Natural killer cell treated with Interleukin-12 subunit alpha and Interleukin-12 subunit beta and Interleukin-15 and Interleukin-18, amount 100 ng/mL, for 72 hours (primary cell): ENCODE results near the gene PDE9A. TPM values are rescaled to one million over a fixed set of nuclear protein-coding genes. Genes with fewer than 3 reads are reported as not detected.

ENCODE experiments used
- ATAC-seq, 2 donors: fragments of 150-1000 bp; cut with Tn5 transposase in 1 of 2; sonication (Bioruptor Pico), chemical (Tn5 transposase) in 1 of 2; 2 replicates each; pipeline ENCODE4 v1.10.0; 2021
- DNase-seq: peaks from one replicate; pipeline ENCODE4 v3.0.0; 2022; ENCODE audit warnings: low spot score
- H3K27ac Mint-ChIP-seq, 2 donors: 1 replicate in 1 of 2; 2 replicates in 1 of 2; pipeline ENCODE4 v1.8.0; 2022; ENCODE audit warnings: mixed read lengths in 2 of 2, mild to moderate bottlenecking in 1 of 2, moderate library complexity in 1 of 2
- H3K27me3 Mint-ChIP-seq, 2 donors: 1 replicate in 1 of 2; 2 replicates in 1 of 2; pipeline ENCODE4 v1.8.0; 2022; ENCODE audit warnings: mixed read lengths in 2 of 2
- H3K36me3 Mint-ChIP-seq: one replicate; pipeline ENCODE4 v1.8.0; 2022; ENCODE audit warnings: mixed read lengths
- H3K4me1 Mint-ChIP-seq, 2 donors: 1 replicate in 1 of 2; 2 replicates in 1 of 2; pipeline ENCODE4 v1.8.0; 2022; ENCODE audit warnings: low read depth in 2 of 2, mixed read lengths in 2 of 2, mild to moderate bottlenecking in 1 of 2
- H3K4me3 Mint-ChIP-seq: one replicate; pipeline ENCODE4 v1.8.0; 2022; ENCODE audit warnings: mixed read lengths
- H3K9me3 Mint-ChIP-seq: 2 replicates; pipeline ENCODE4 v1.8.0; 2022; ENCODE audit warnings: mixed read lengths
- total RNA-seq, 2 donors: library from RNA; stranded (reverse); gene quantifications; one replicate each; pipeline ENCODE4 v1.2.3, GENCODE V29; 2022

Gene PDE9A
- total RNA-seq, 2 donors from 2014 or later = 1.4 to 2.2 TPM

DNA sequence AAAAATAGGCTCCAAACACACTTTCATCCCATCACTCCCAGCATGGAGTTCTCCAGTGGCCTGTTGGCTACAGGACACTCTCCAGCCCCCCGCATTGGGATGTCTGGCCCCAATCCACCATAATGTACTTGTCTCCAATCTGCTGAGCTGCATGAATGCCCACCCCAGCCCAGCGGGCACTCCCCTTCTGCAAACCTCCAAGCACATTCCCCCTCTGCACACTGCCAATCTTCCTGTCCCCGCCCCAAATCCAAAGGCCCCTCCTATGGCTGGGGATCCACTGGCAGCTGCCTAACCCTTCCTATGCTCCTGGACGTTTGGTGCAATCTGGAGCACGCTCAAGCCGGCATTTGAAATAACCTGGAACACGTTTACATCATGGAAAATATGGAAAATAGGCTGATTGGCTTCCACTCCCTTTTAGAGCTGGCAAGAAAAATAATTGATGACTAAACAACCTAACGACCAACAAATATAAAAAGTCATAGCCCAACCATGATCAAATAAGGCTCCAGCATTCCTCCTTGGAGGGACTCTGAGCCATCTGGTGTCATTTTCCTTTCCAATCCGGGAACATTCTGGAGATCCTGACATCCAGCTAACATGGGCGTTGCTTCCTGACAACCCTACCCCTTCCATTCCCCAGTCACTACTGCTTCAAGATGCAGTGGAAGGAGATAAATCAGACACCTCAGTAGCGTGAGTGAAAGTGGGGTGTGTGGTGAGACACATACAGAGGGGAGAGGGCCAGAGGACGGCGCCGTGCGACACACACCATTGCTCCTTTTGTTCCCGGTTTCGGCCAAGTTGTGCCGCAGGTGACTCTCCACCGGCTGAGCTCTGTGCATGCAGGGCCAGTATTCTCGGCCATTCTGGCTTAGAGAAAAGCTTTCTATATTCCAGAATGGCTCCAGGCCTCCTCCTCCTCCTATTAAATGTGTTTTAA lies 41.6 kb downstream of the PDE9A start:
- Mint-ChIP-seq H3K27ac (no peak overlapping the region), H3K36me3 (no peaks in the 10 kb centered on the region), H3K4me1 (no peaks in the 10 kb centered on the region), H3K9me3 (no peaks in the 10 kb centered on the region), H3K4me3 (no peak overlapping the region), H3K27me3 (no peaks in the 10 kb centered on the region)
- DNase-seq (no peak), ATAC-seq (no peak)

DNA sequence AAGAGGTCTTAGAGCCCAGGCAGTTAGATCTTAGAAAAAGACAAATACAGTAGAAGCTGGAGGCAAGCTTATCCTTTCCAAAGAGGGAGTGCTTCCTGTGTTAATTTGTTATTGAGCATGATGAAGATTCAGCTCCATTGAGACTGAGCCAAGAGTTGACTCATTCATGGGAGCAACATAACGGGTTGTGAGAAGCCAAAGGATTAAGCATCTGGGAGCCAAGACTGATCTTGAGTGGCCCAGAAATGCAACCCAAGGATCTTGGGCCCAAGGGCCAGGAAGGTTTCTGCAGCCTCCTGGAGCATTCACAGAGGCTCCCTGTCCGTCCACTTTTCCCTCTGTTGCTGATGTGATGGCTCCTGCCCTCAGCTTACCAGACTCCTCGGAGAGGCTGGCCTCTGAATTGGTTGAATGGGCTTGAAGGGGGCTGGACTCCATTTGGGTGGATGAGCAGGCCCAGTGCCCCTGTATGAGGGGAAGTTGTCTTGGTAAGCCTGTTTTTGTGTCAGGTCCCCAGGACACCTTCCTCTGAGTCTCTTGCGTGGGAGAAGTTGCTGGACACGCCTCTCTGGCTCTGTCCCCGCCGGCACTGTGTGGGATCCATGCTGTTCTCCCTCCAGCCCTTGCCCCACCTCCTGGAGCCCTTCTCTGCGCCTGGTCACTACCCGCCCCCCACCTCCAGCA lies 42.4 kb downstream of the PDE9A start:
- no peak overlapping the region for H3K27ac Mint-ChIP-seq
- no peaks in the 10 kb centered on the region for H3K27me3 Mint-ChIP-seq
- H3K9me3 Mint-ChIP-seq = no peaks in the 10 kb centered on the region
- no peaks in the 10 kb centered on the region for H3K4me1 Mint-ChIP-seq
- DNase-seq (no peak), ATAC-seq (no peak)
- H3K4me3 Mint-ChIP-seq = no peak overlapping the region
- H3K36me3 Mint-ChIP-seq = no peaks in the 10 kb centered on the region

DNA sequence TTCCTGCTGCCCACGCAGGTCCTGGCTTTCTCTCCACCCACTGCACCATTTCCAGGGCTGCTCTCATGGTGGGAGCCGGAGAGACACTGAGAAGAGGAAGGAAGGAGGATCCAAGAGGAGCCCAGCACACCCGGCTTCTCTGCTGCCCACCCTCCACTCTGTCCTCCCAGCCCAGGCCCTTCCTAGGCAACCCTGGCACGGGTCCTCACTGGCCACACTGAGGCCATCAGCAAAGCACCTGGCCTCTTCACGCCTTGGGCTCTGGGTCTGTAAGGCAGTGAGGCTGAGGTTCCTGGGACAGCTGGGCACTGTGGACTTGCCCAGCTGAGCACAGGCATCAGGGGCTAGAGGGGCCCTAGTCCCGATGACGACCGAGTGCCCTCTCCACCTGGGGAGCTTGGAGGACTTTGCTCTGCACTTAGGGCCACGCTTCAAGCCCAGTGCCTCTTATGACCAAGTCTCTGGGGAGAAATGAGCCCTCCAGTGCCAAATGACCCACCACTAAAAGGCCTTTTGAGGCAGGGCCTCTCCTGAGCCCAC lies 43.1 kb downstream of the PDE9A start:
- H3K36me3 Mint-ChIP-seq = no peaks in the 10 kb centered on the region
- no peak overlapping the region for H3K27ac Mint-ChIP-seq
- DNase-seq (no peak), ATAC-seq (no peak)
- no peaks in the 10 kb centered on the region for H3K9me3 Mint-ChIP-seq
- no peak overlapping the region for H3K4me3 Mint-ChIP-seq
- H3K4me1 Mint-ChIP-seq = no peaks in the 10 kb centered on the region
- no peaks in the 10 kb centered on the region for H3K27me3 Mint-ChIP-seq

DNA sequence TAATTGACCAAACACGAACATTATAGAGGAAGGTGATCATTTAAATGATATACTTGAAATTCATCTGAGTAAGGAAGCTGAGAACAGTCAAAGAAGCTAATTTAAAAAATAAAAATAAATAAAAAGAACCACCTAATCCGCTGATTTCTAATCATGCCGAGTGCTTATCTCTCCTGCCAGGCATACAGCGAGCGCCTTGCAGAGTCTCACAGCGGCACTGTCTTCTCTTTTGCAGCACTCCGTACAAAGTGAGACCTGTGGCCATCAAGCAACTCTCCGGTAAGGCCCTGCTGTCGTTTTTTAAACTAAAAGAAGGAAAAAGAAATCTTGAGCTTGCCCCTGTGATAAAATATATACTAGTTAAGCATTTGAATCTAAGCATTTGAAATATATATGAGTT lies 45.3 kb downstream of the PDE9A start:
- Mint-ChIP-seq H3K4me3 (no peak overlapping the region), H3K27me3 (peaks cover 5 to 15% of the 10 kb centered on the region in 2 donors), H3K4me1 (no peaks in the 10 kb centered on the region), H3K9me3 (no peaks in the 10 kb centered on the region), H3K27ac (no peak overlapping the region), H3K36me3 (no peaks in the 10 kb centered on the region)
- ATAC-seq (no peak), DNase-seq (no peak)

DNA sequence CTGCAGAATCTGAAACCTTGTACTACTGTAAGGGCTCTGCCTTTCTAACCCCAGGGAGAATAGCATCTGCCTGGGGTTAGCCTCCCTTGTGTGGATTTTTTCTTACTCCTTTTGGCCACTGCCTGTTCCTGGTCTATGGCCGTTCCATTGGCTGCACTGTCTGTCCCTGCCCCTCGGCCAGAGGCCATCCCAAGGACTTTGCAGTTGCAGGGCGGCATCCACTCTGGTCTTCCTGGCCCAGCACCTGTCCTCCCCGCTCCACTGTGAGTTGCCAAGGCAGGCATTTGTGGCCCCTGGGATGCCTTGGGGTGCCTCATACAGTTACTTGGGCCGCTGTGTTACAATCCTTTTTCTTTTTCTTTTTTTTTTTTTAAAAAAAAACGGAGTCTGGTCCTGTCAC lies 45.8 kb downstream of the PDE9A start:
- H3K36me3 Mint-ChIP-seq = no peaks in the 10 kb centered on the region
- no peak for ATAC-seq

DNA sequence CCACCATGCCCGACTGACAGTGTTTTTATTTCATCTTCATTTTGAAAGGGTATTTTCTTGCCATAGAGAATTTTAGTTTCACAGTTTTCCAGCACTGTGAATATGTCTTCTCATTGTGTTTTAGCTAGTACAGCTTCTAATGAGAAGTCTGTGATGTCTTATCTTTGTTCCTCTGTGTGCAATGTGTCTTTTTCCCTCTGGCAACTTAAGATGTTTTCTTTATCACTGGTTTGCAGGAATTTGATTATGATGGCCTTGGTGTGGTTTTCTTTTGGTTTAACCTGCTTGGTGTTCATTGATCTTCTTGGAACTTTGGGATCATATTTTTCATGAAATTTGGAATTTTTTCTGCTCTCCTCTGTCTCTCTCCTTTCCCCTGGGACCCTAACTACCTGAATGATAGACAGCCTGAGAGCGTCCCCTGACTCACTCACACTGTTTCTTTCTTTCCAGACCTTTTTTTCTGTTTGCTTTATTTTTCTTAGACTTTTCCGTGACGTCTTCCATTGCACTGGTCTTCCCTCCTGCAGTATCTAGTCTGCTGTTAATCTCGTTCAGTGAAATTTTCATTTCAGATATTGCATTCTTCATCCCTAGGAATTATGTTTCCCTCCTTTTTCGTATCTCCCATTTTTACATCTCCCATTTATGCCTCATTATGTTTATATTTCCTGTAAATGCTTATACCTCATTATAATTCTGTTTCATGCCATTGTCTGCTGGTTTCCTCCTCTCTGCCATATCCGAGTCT lies 48.5 kb downstream of the PDE9A start:
- H3K36me3 Mint-ChIP-seq = no peaks in the 10 kb centered on the region
- ATAC-seq (no peak), DNase-seq (no peak)
- peaks cover 8 to 15% of the 10 kb centered on the region in 2 donors for H3K27me3 Mint-ChIP-seq
- H3K27ac Mint-ChIP-seq = no peak overlapping the region
- no peak overlapping the region for H3K4me3 Mint-ChIP-seq
- H3K4me1 Mint-ChIP-seq = no peaks in the 10 kb centered on the region
- H3K9me3 Mint-ChIP-seq = no peaks in the 10 kb centered on the region

More for the DNA sequence above, 45.8 kb downstream of the PDE9A start:
- Mint-ChIP-seq H3K4me1 (no peaks in the 10 kb centered on the region), H3K27me3 (peaks cover 5 to 15% of the 10 kb centered on the region in 2 donors), H3K4me3 (no peak overlapping the region), H3K9me3 (no peaks in the 10 kb centered on the region), H3K27ac (no peak overlapping the region)
- no peak for DNase-seq

DNA sequence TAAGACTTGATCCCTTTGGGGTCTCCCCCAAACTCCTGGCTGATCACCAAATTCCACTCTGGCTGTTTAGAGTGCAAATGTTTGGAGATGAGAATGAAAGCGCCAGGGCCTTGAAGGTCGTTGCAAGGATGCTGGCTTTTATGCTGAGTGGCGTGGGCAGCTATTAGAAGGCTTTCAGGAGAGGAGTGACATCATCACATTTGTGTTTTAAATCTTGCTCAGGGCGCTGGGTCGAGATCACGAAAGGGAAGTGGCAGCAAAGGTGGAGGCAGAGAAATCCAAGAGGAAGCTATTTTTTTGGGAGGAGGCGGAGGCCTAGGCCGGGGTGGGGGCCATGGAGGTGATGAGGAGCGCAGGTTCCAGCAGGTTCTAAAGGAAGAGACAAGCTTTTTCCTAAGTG lies 49.3 kb downstream of the PDE9A start:
- no peak for ATAC-seq
- no peak for DNase-seq
- Mint-ChIP-seq H3K9me3 (no peaks in the 10 kb centered on the region), H3K4me1 (no peaks in the 10 kb centered on the region), H3K27ac (no peak overlapping the region), H3K36me3 (no peaks in the 10 kb centered on the region), H3K27me3 (peaks cover 8 to 15% of the 10 kb centered on the region in 2 donors), H3K4me3 (no peak overlapping the region)

DNA sequence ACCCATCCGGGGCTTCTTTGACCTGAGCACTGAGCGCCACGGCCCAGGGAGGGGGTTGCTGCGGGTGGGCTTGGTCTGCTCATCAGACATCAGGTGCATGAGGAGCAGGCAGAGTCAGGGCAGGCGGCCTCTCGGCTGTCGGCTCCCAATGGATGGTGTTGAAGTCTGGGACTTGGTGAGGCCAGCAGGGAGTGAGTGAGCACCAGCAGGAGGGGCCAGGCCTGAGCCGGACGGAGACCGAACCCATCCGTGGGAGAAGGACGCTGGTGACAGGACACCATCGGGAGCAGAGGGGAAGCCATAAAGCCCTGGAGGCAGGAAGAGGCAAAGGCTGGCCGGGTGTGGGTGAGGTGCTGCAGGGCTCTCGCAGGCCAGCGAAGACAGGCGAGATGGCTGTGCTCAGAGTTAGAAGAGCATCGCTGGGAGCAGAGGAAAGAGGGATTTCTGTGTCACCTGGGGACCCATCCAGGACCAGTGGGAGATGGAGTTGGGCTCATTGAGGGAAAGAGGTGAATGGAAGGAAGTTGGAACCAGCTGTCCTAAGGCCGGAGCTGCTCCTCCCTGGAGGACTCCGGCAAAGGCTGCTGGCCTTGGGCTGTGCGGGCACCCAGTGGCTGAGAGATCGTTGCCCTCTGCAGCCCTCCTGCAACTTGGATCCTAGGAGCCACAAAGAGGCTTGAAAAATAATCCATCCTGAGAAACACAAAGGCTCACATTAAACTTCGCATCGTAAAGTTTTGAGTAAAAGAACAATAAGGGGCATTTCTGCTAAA lies 49.9 kb downstream of the PDE9A start:
- H3K9me3 Mint-ChIP-seq = no peaks in the 10 kb centered on the region
- H3K4me1 Mint-ChIP-seq = no peaks in the 10 kb centered on the region
- H3K4me3 Mint-ChIP-seq = no peak overlapping the region
- no peak for ATAC-seq
- H3K36me3 Mint-ChIP-seq = no peaks in the 10 kb centered on the region
- H3K27ac Mint-ChIP-seq = no peak overlapping the region
- H3K27me3 Mint-ChIP-seq = peaks cover 8 to 15% of the 10 kb centered on the region in 2 donors
- no peak for DNase-seq

DNA sequence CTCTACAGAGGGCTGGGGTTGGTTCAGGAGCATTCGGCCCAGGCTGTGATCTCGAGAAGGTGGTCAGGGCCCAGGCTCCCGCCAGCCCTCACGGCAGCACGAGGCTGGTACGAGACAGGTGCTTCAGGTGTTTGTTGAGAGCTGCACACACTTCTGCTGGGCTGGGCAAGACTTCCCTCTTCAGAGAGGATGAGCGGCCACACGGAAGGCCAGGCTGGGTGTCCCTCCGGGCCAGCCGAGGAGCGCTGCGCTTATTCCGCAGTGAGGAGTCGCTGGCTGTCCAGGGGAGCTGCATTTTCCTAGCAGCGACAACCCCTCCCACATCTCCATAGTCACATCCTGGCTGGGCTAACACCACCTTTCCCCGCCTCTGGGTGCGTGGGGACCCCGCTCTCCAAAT lies 50.5 kb downstream of the PDE9A start:
- H3K4me1 Mint-ChIP-seq = no peaks in the 10 kb centered on the region
- DNase-seq (no peak), ATAC-seq (no peak)
- no peak overlapping the region for H3K27ac Mint-ChIP-seq
- H3K9me3 Mint-ChIP-seq = no peaks in the 10 kb centered on the region
- H3K36me3 Mint-ChIP-seq = no peaks in the 10 kb centered on the region
- peaks cover 8 to 15% of the 10 kb centered on the region in 2 donors for H3K27me3 Mint-ChIP-seq
- H3K4me3 Mint-ChIP-seq = no peak overlapping the region

DNA sequence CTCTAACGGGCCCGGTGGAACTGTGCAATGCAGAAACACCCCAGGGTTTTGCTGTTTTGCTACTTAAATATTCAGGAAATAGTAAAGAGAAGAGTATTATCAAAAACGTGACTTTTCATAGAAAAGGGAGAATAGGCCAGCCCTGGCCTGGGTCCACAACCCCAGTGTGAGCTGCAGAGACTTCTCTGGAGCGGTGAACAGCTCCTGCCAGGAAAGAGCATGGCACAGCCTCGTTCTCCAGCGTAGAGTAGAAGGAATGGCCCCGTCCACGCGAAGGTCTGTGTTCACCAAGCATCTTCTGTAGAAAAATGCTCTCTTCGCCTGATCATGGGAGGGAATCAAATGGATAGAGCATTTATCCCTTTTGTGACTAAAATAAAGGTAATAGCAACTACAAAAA lies 51.4 kb downstream of the PDE9A start:
- H3K9me3 Mint-ChIP-seq = no peaks in the 10 kb centered on the region
- ATAC-seq = no peak

DNA sequence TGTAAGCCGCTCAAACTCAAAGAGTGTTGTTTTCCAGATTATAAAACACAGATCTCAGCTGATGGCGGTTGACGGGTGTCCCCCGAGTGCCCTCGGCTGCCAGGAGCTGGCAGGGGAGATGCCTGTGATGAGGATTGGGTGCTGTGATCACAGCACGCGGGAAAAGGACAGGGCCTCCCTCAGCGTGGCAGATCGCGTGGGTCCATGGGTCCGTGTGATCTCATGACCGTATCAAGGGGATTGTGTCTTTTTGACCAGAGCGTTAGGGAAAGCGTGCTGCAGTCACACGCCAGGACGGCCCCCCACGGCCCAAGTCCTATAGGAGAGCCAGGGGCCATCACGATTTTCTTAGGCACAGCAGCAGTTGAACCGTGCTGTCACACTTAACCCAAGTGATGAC lies 51.9 kb downstream of the PDE9A start:
- no peak overlapping the region for H3K4me3 Mint-ChIP-seq
- H3K27ac Mint-ChIP-seq = no peak overlapping the region

More for the DNA sequence above, 51.4 kb downstream of the PDE9A start:
- peaks cover 8 to 15% of the 10 kb centered on the region in 2 donors for H3K27me3 Mint-ChIP-seq
- no peak for DNase-seq
- no peaks in the 10 kb centered on the region for H3K4me1 Mint-ChIP-seq
- H3K36me3 Mint-ChIP-seq = no peaks in the 10 kb centered on the region
- H3K4me3 Mint-ChIP-seq = no peak overlapping the region
- no peak overlapping the region for H3K27ac Mint-ChIP-seq

DNA sequence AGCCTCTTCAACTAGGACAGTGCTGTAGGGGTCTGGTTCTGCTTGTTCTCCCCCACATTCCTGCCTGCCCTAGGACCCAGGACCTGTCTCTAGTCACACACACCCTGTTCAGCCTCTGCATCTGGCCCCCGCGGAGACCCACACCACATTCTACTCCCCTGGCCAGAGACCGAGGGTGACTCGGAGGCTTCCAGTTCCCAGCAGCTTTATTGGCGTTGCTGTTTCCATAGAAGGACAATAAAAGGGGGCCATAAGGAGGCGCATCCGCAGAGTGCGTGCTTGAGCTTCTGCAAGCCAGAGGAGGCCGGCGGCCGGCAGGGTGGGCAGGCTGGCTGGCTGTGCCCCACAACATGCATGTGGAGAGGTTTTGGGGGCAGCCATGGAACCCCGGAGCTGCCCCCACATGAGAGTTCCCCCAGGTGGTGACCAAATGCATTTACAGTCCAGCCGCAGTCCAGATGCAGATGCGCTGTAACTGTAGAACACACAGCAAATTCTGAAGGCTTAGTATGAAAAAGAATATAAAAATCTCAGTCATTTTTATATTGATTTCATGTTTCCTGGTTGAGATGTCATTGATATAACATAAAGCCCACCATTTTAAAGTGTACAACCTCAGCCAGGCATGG lies 52.4 kb downstream of the PDE9A start:
- Mint-ChIP-seq H3K4me3 (no peak overlapping the region), H3K27ac (no peak overlapping the region), H3K27me3 (peaks cover 8 to 15% of the 10 kb centered on the region in 2 donors), H3K9me3 (no peaks in the 10 kb centered on the region), H3K4me1 (no peaks in the 10 kb centered on the region), H3K36me3 (no peaks in the 10 kb centered on the region)
- no peak for DNase-seq
- ATAC-seq = no peak

More for the DNA sequence above, 51.9 kb downstream of the PDE9A start:
- DNase-seq = no peak
- no peaks in the 10 kb centered on the region for H3K4me1 Mint-ChIP-seq
- ATAC-seq = no peak
- no peaks in the 10 kb centered on the region for H3K9me3 Mint-ChIP-seq
- H3K36me3 Mint-ChIP-seq = no peaks in the 10 kb centered on the region
- H3K27me3 Mint-ChIP-seq = peaks cover 8 to 15% of the 10 kb centered on the region in 2 donors

DNA sequence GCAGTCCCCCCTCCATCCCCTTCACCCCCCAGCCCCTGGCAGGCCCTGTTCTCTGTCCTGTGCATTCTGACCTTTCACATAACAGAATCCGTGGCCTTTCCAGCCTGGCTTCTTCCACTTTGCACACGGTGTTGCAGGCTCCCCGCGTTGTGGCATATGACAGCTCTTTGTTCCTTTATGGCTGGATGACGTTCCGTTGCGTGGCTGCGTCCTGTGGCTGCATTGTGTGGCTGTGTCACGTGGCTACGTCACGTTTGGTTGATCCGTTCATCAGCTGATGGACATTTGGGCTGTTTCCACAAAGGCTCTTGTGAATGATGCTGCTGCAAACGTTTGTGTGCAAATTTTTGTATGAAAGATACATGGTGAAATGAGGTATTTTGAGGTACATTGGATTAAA lies 53.3 kb downstream of the PDE9A start:
- no peaks in the 10 kb centered on the region for H3K36me3 Mint-ChIP-seq

More for the DNA sequence above, 53.3 kb downstream of the PDE9A start:
- H3K4me1 Mint-ChIP-seq = no peaks in the 10 kb centered on the region
- ATAC-seq (no peak), DNase-seq (no peak)
- no peaks in the 10 kb centered on the region for H3K9me3 Mint-ChIP-seq
- no peak overlapping the region for H3K4me3 Mint-ChIP-seq
- no peak overlapping the region for H3K27ac Mint-ChIP-seq
- peaks cover 8 to 13% of the 10 kb centered on the region in 2 donors for H3K27me3 Mint-ChIP-seq
